Neural crest cell (in vitro differentiated cells): ENCODE data around the gene UCN3. TPM values are rescaled to one million over a fixed set of nuclear protein-coding genes. Genes with fewer than 3 reads are reported as not detected.

Experiments
- DNase-seq: peaks from one replicate; pipeline ENCODE4 v3.0.0; 2021; ENCODE audit warnings: low read depth, mixed read lengths, low spot score
- H3K27ac Mint-ChIP-seq: one replicate; pipeline ENCODE4 v1.8.0; 2021; ENCODE audit warnings: mild to moderate bottlenecking, mixed read lengths; ENCODE audit not compliant: unreplicated experiment
- H3K27me3 Mint-ChIP-seq: 2 replicates; pipeline ENCODE4 v1.8.0; 2021; ENCODE audit warnings: low read depth, mild to moderate bottlenecking, mixed read lengths
- H3K36me3 Mint-ChIP-seq: 2 replicates; pipeline ENCODE4 v1.8.0; 2021; ENCODE audit warnings: low read depth, mild to moderate bottlenecking, mixed read lengths
- H3K4me1 Mint-ChIP-seq: 2 replicates; pipeline ENCODE4 v1.8.0; 2021; ENCODE audit warnings: mixed read lengths
- H3K4me3 Mint-ChIP-seq: one replicate; pipeline ENCODE4 v1.8.0; 2021; ENCODE audit warnings: mild to moderate bottlenecking, mixed read lengths
- H3K9me3 Mint-ChIP-seq: 2 replicates; pipeline ENCODE4 v1.8.0; 2021; ENCODE audit warnings: mixed read lengths
- CTCF ChIP-seq: fragments of 200-600 bp; sonication (generic); conservative IDR thresholded peaks from 2 replicates; pipeline ENCODE4 v1.5.0; 2021; ENCODE audit warnings: antibody characterized with exemption, mild to moderate bottlenecking
- total RNA-seq: library from RNA; stranded (reverse); gene quantifications from 2 replicates; pipeline ENCODE4 v1.2.1, GENCODE V29; 2021

UCN3 gene
- total RNA-seq, 1 donor from 2014 or later: not detected

GRCh38 chr10:5396556-5397300, 32.0 kb downstream of the UCN3 start:
- H3K27me3 Mint-ChIP-seq: peaks cover 8% of the 10 kb centered on the region
- no peak for DNase-seq
- no peak overlapping the region for H3K27ac Mint-ChIP-seq
- peaks cover 8% of the 10 kb centered on the region for H3K9me3 Mint-ChIP-seq
- no peaks in the 10 kb centered on the region for H3K4me1 Mint-ChIP-seq
- no peak for TF ChIP-seq CTCF
- H3K36me3 Mint-ChIP-seq: no peaks in the 10 kb centered on the region
- H3K4me3 Mint-ChIP-seq: no peak overlapping the region

GRCh38 chr10:5399332-5399731, 34.6 kb downstream of the UCN3 start:
- DNase-seq: no peak
- no peaks in the 10 kb centered on the region for H3K4me1 Mint-ChIP-seq
- no peaks in the 10 kb centered on the region for H3K36me3 Mint-ChIP-seq
- H3K4me3 Mint-ChIP-seq: no peak overlapping the region
- peaks cover 5% of the 10 kb centered on the region for H3K9me3 Mint-ChIP-seq
- H3K27me3 Mint-ChIP-seq: peaks cover 12% of the 10 kb centered on the region
- no peak for TF ChIP-seq CTCF
- no peak overlapping the region for H3K27ac Mint-ChIP-seq

- Mint-ChIP-seq H3K36me3 (no peaks in the 10 kb centered on the region), H3K27ac (no peak overlapping the region), H3K9me3 (peaks cover 2% of the 10 kb centered on the region), H3K4me1 (no peaks in the 10 kb centered on the region), H3K4me3 (no peak overlapping the region), H3K27me3 (peaks cover 12% of the 10 kb centered on the region)
- TF ChIP-seq CTCF: no peak
- DNase-seq: no peak
Measured at GRCh38 chr10:5400468-5401240, 35.9 kb downstream of the UCN3 start.

GRCh38 chr10:5402798-5403197, 38.0 kb downstream of the UCN3 start:
- no peak for TF ChIP-seq CTCF
- Mint-ChIP-seq H3K4me3 (no peak overlapping the region), H3K36me3 (no peaks in the 10 kb centered on the region), H3K27ac (no peak overlapping the region), H3K9me3 (peaks cover 2% of the 10 kb centered on the region), H3K4me1 (no peaks in the 10 kb centered on the region), H3K27me3 (peaks cover 12% of the 10 kb centered on the region)
- DNase-seq: no peak

- Mint-ChIP-seq H3K4me1 (no peaks in the 10 kb centered on the region), H3K36me3 (peaks cover 2% of the 10 kb centered on the region), H3K4me3 (no peak within 1 kb of the TSS), H3K9me3 (peaks cover 8% of the 10 kb centered on the region), H3K27ac (no peak within 1 kb of the TSS), H3K27me3 (peaks cover 14% of the 10 kb centered on the region)
- DNase-seq: no peak
- no peak for TF ChIP-seq CTCF
Measured at GRCh38 chr10:5404208-5405041, 39.7 kb downstream of the UCN3 start, which contains the start of gene TUBAL3. Gene TUBAL3 (minus strand): TSS chr10:5404828. CDS start chr10:5404792, 36 bp downstream.
